SU-DHL-6 (cell line): ENCODE measurements around the gene PHACTR2.

Experiments
- CTCF ChIP-seq: fragments of 200-600 bp; sonication (generic); IDR thresholded peaks from one replicate; pipeline ENCODE4 v1.5.1; 2017; ENCODE audit warnings: antibody characterized with exemption, mild to moderate bottlenecking, low read length, moderate library complexity; ENCODE audit not compliant: insufficient read depth, poor library complexity, severe bottlenecking
- EZH2phosphoT487 ChIP-seq: fragments of 200-600 bp; sonication (generic), shearing (Covaris generic); conservative IDR thresholded peaks from 2 replicates; pipeline ENCODE4 v1.6.1; 2018; ENCODE audit warnings: mild to moderate bottlenecking, antibody characterized with exemption, low read length, moderate library complexity, mixed read lengths

GRCh38 chr6:143687591-143687990, 9.8 kb downstream of the PHACTR2 start:
- TF ChIP-seq CTCF (no peak), EZH2phosphoT487 (no peak)
